Measurements from ENCODE around the gene SRR.

Gene SRR

GRCh38 chr17:2266865-2267228, 36.9 kb upstream of the SRR start:
- Histone ChIP-seq H3K4me3 (ENCODE audit: low read length in 2 of 2) (no peak overlapping the region), H3K9me3 (ENCODE audit: control insufficient read depth in 2 of 2, low read length in 2 of 2) (no peaks in the 10 kb centered on the region), H3K27me3 (ENCODE audit: control insufficient read depth in 1 of 2, insufficient read depth in 2 of 2, low read length in 2 of 2) (no peaks in the 10 kb centered on the region), H3K9ac (ENCODE audit: low read length in 2 of 2) (no peak overlapping the region), H3K36me3 (ENCODE audit: control insufficient read depth in 2 of 2, insufficient read depth in 2 of 2, low read length in 2 of 2) (peaks cover 2 to 6% of the 10 kb centered on the region in 2 donors), H3K4me1 (ENCODE audit: control insufficient read depth, insufficient read depth, low read length) (peaks cover 15% of the 10 kb centered on the region), H3K27ac (ENCODE audit: low read length) (no peak overlapping the region)

- H3K27me3 ChIP-seq (ENCODE audit: control insufficient read depth in 1 of 2, insufficient read depth in 2 of 2, low read length in 2 of 2), result no peaks in the 10 kb centered on the region
- no peak overlapping the region for H3K9ac ChIP-seq (ENCODE audit: low read length in 2 of 2)
- peaks cover 12% of the 10 kb centered on the region for H3K4me1 ChIP-seq (ENCODE audit: control insufficient read depth, insufficient read depth, low read length)
- H3K9me3 ChIP-seq (ENCODE audit: control insufficient read depth in 2 of 2, low read length in 2 of 2), result no peaks in the 10 kb centered on the region
- H3K27ac ChIP-seq (ENCODE audit: low read length), result no peak overlapping the region
- peaks cover 4 to 6% of the 10 kb centered on the region in 2 donors for H3K36me3 ChIP-seq (ENCODE audit: control insufficient read depth in 2 of 2, insufficient read depth in 2 of 2, low read length in 2 of 2)
- no peak overlapping the region for H3K4me3 ChIP-seq (ENCODE audit: low read length in 2 of 2)
These were observed 36.4 kb upstream of the SRR start for GRCh38 chr17:2267354-2267753.

- H3K27me3 ChIP-seq (ENCODE audit: control insufficient read depth in 1 of 2, insufficient read depth in 2 of 2, low read length in 2 of 2), result no peaks in the 10 kb centered on the region
- no peaks in the 10 kb centered on the region for H3K9me3 ChIP-seq (ENCODE audit: control insufficient read depth in 2 of 2, low read length in 2 of 2)
- no peak overlapping the region for H3K27ac ChIP-seq (ENCODE audit: low read length)
- H3K4me1 ChIP-seq (ENCODE audit: control insufficient read depth, insufficient read depth, low read length), result no peaks in the 10 kb centered on the region
- no peak overlapping the region for H3K4me3 ChIP-seq (ENCODE audit: low read length in 2 of 2)
- no peak overlapping the region for H3K9ac ChIP-seq (ENCODE audit: low read length in 2 of 2)
- H3K36me3 ChIP-seq (ENCODE audit: control insufficient read depth in 2 of 2, insufficient read depth in 2 of 2, low read length in 2 of 2), result peaks cover 2 to 5% of the 10 kb centered on the region in 2 donors
These were observed 31.6 kb upstream of the SRR start for GRCh38 chr17:2271985-2272702.

GRCh38 chr17:2274414-2274813, 29.3 kb upstream of the SRR start:
- H3K27ac ChIP-seq (ENCODE audit: low read length), result no peak overlapping the region

GRCh38 chr17:2275722-2276121, 28.0 kb upstream of the SRR start:
- H3K9ac ChIP-seq (ENCODE audit: low read length in 2 of 2), result no peak overlapping the region
- no peaks in the 10 kb centered on the region for H3K4me1 ChIP-seq (ENCODE audit: control insufficient read depth, insufficient read depth, low read length)
- H3K9me3 ChIP-seq (ENCODE audit: control insufficient read depth in 2 of 2, low read length in 2 of 2), result no peaks in the 10 kb centered on the region
- H3K4me3 ChIP-seq (ENCODE audit: low read length in 2 of 2), result no peak overlapping the region
- H3K36me3 ChIP-seq (ENCODE audit: control insufficient read depth in 2 of 2, insufficient read depth in 2 of 2, low read length in 2 of 2), result peaks cover 7 to 19% of the 10 kb centered on the region in 2 donors
- H3K27ac ChIP-seq (ENCODE audit: low read length), result peak overlapping the region; percentile 2
- H3K27me3 ChIP-seq (ENCODE audit: control insufficient read depth in 1 of 2, insufficient read depth in 2 of 2, low read length in 2 of 2), result no peaks in the 10 kb centered on the region

More at GRCh38 chr17:2274414-2274813, 29.3 kb upstream of the SRR start:
- H3K36me3 ChIP-seq (ENCODE audit: control insufficient read depth in 2 of 2, insufficient read depth in 2 of 2, low read length in 2 of 2), result peaks cover 4 to 12% of the 10 kb centered on the region in 2 donors
- no peaks in the 10 kb centered on the region for H3K9me3 ChIP-seq (ENCODE audit: control insufficient read depth in 2 of 2, low read length in 2 of 2)
- no peaks in the 10 kb centered on the region for H3K27me3 ChIP-seq (ENCODE audit: control insufficient read depth in 1 of 2, insufficient read depth in 2 of 2, low read length in 2 of 2)
- no peak overlapping the region for H3K9ac ChIP-seq (ENCODE audit: low read length in 2 of 2)
- H3K4me3 ChIP-seq (ENCODE audit: low read length in 2 of 2), result no peak overlapping the region
- H3K4me1 ChIP-seq (ENCODE audit: control insufficient read depth, insufficient read depth, low read length), result no peaks in the 10 kb centered on the region

- Histone ChIP-seq H3K4me3 (ENCODE audit: low read length in 2 of 2) (no peak overlapping the region), H3K9me3 (ENCODE audit: control insufficient read depth in 2 of 2, low read length in 2 of 2) (no peaks in the 10 kb centered on the region), H3K9ac (ENCODE audit: low read length in 2 of 2) (no peak overlapping the region), H3K27me3 (ENCODE audit: control insufficient read depth in 1 of 2, insufficient read depth in 2 of 2, low read length in 2 of 2) (no peaks in the 10 kb centered on the region), H3K27ac (ENCODE audit: low read length) (no peak overlapping the region), H3K4me1 (ENCODE audit: control insufficient read depth, insufficient read depth, low read length) (peaks cover 2% of the 10 kb centered on the region), H3K36me3 (ENCODE audit: control insufficient read depth in 2 of 2, insufficient read depth in 2 of 2, low read length in 2 of 2) (peaks cover 15 to 31% of the 10 kb centered on the region in 2 donors)
These were observed 26.1 kb upstream of the SRR start for GRCh38 chr17:2277429-2278170.

- Histone ChIP-seq H3K9ac (ENCODE audit: low read length in 2 of 2) (no peak overlapping the region), H3K27ac (ENCODE audit: low read length) (no peak overlapping the region), H3K27me3 (ENCODE audit: control insufficient read depth in 1 of 2, insufficient read depth in 2 of 2, low read length in 2 of 2) (no peaks in the 10 kb centered on the region), H3K9me3 (ENCODE audit: control insufficient read depth in 2 of 2, low read length in 2 of 2) (no peaks in the 10 kb centered on the region), H3K4me3 (ENCODE audit: low read length in 2 of 2) (no peak overlapping the region), H3K4me1 (ENCODE audit: control insufficient read depth, insufficient read depth, low read length) (peaks cover 2% of the 10 kb centered on the region), H3K36me3 (ENCODE audit: control insufficient read depth in 2 of 2, insufficient read depth in 2 of 2, low read length in 2 of 2) (peaks cover 22 to 46% of the 10 kb centered on the region in 2 donors)
These were observed 24.0 kb upstream of the SRR start for GRCh38 chr17:2279707-2280106.

- no peak overlapping the region for H3K27ac ChIP-seq (ENCODE audit: low read length)
These were observed 21.4 kb upstream of the SRR start for GRCh38 chr17:2282297-2282873.

GRCh38 chr17:2283302-2283701, 20.4 kb upstream of the SRR start:
- H3K27me3 ChIP-seq (ENCODE audit: control insufficient read depth in 1 of 2, insufficient read depth in 2 of 2, low read length in 2 of 2), result no peaks in the 10 kb centered on the region

More at GRCh38 chr17:2282297-2282873, 21.4 kb upstream of the SRR start:
- Histone ChIP-seq H3K4me1 (ENCODE audit: control insufficient read depth, insufficient read depth, low read length) (peaks cover 2% of the 10 kb centered on the region), H3K9me3 (ENCODE audit: control insufficient read depth in 2 of 2, low read length in 2 of 2) (no peaks in the 10 kb centered on the region), H3K36me3 (ENCODE audit: control insufficient read depth in 2 of 2, insufficient read depth in 2 of 2, low read length in 2 of 2) (peaks cover 27 to 46% of the 10 kb centered on the region in 2 donors), H3K9ac (ENCODE audit: low read length in 2 of 2) (no peak overlapping the region), H3K27me3 (ENCODE audit: control insufficient read depth in 1 of 2, insufficient read depth in 2 of 2, low read length in 2 of 2) (no peaks in the 10 kb centered on the region), H3K4me3 (ENCODE audit: low read length in 2 of 2) (no peak overlapping the region)

GRCh38 chr17:2289878-2290478, 13.8 kb upstream of the SRR start:
- H3K4me3 ChIP-seq (ENCODE audit: low read length in 2 of 2), result no peak overlapping the region
- peaks cover 31 to 35% of the 10 kb centered on the region in 2 donors for H3K36me3 ChIP-seq (ENCODE audit: control insufficient read depth in 2 of 2, insufficient read depth in 2 of 2, low read length in 2 of 2)
- no peak overlapping the region for H3K27ac ChIP-seq (ENCODE audit: low read length)
- H3K9me3 ChIP-seq (ENCODE audit: control insufficient read depth in 2 of 2, low read length in 2 of 2), result no peaks in the 10 kb centered on the region
- no peak overlapping the region for H3K9ac ChIP-seq (ENCODE audit: low read length in 2 of 2)
- no peaks in the 10 kb centered on the region for H3K4me1 ChIP-seq (ENCODE audit: control insufficient read depth, insufficient read depth, low read length)
- H3K27me3 ChIP-seq (ENCODE audit: control insufficient read depth in 1 of 2, insufficient read depth in 2 of 2, low read length in 2 of 2), result no peaks in the 10 kb centered on the region

More at GRCh38 chr17:2283302-2283701, 20.4 kb upstream of the SRR start:
- no peak overlapping the region for H3K9ac ChIP-seq (ENCODE audit: low read length in 2 of 2)
- H3K4me1 ChIP-seq (ENCODE audit: control insufficient read depth, insufficient read depth, low read length), result peaks cover 2% of the 10 kb centered on the region
- no peaks in the 10 kb centered on the region for H3K9me3 ChIP-seq (ENCODE audit: control insufficient read depth in 2 of 2, low read length in 2 of 2)
- no peak overlapping the region for H3K27ac ChIP-seq (ENCODE audit: low read length)
- no peak overlapping the region for H3K4me3 ChIP-seq (ENCODE audit: low read length in 2 of 2)
- peaks cover 31 to 44% of the 10 kb centered on the region in 2 donors for H3K36me3 ChIP-seq (ENCODE audit: control insufficient read depth in 2 of 2, insufficient read depth in 2 of 2, low read length in 2 of 2)
